H9 (cell line): ENCODE measurements around the gene DHRSX. TPM values are rescaled to one million over a fixed set of nuclear protein-coding genes. Genes with fewer than 3 reads are reported as not detected.

Source experiments
- DNase-seq: peaks from one replicate; pipeline ENCODE4 v3.0.0-alpha.2; 2017
- H2AFZ ChIP-seq: one replicate; pipeline ENCODE4 v1.6.1; 2013; ENCODE audit warnings: mild to moderate bottlenecking, low read length, control low read depth, moderate library complexity
- H2AK5ac ChIP-seq: 2 replicates; pipeline ENCODE4 v1.6.1; 2013; ENCODE audit warnings: low read length, control low read depth, mixed read lengths; ENCODE audit not compliant: insufficient read length
- H2BK120ac ChIP-seq: one replicate; pipeline ENCODE4 v1.6.1; 2013; ENCODE audit warnings: low read depth, mild to moderate bottlenecking, low read length, control low read depth, inconsistent platforms; ENCODE audit not compliant: poor library complexity, severe bottlenecking
- H2BK12ac ChIP-seq: 2 replicates; pipeline ENCODE4 v1.6.1; 2013; ENCODE audit warnings: low read length, control low read depth, mixed read lengths, low read depth; ENCODE audit not compliant: insufficient read length
- H2BK15ac ChIP-seq: 2 replicates; pipeline ENCODE4 v1.6.1; 2013; ENCODE audit warnings: low read depth, low read length, control low read depth
- H2BK20ac ChIP-seq: one replicate; pipeline ENCODE4 v1.6.1; 2013; ENCODE audit warnings: low read depth, mild to moderate bottlenecking, low read length, control low read depth, inconsistent platforms; ENCODE audit not compliant: poor library complexity, severe bottlenecking
- H2BK5ac ChIP-seq: 2 replicates; pipeline ENCODE4 v1.6.1; 2013; ENCODE audit warnings: low read length, control low read depth, mixed read lengths; ENCODE audit not compliant: insufficient read length
- H3K14ac ChIP-seq: 2 replicates; pipeline ENCODE4 v1.6.1; 2013; ENCODE audit warnings: low read length, control low read depth; ENCODE audit not compliant: insufficient read depth
- H3K18ac ChIP-seq: 2 replicates; pipeline ENCODE4 v1.6.1; 2013; ENCODE audit warnings: low read depth, mild to moderate bottlenecking, mixed read lengths, low read length, control low read depth; ENCODE audit not compliant: insufficient read length
- H3K23ac ChIP-seq: 2 replicates; pipeline ENCODE4 v1.6.1; 2013; ENCODE audit warnings: low read length, control low read depth, mixed read lengths, low read depth; ENCODE audit not compliant: insufficient read length
- H3K23me2 ChIP-seq: 2 replicates; pipeline ENCODE4 v1.6.1; 2013; ENCODE audit warnings: low read depth, mild to moderate bottlenecking, mixed read lengths, low read length, control low read depth; ENCODE audit not compliant: insufficient read length, poor library complexity, severe bottlenecking
- H3K27ac ChIP-seq: 2 replicates; pipeline ENCODE4 v1.5.1; 2013; ENCODE audit warnings: low read length, control low read depth, mixed read lengths, low read depth; ENCODE audit not compliant: insufficient read length
- H3K27me3 ChIP-seq: 2 replicates; pipeline ENCODE4 v1.6.1; 2013; ENCODE audit warnings: low read length, control low read depth, inconsistent platforms; ENCODE audit not compliant: insufficient read depth
- H3K4ac ChIP-seq: 2 replicates; pipeline ENCODE4 v1.6.1; 2013; ENCODE audit warnings: low read depth, mild to moderate bottlenecking, control low read depth, inconsistent platforms, low read length, moderate library complexity
- H3K4me1 ChIP-seq: 2 replicates; pipeline ENCODE4 v1.6.1; 2013; ENCODE audit warnings: low read length, control low read depth, inconsistent platforms; ENCODE audit not compliant: insufficient read depth
- H3K4me2 ChIP-seq: 2 replicates; pipeline ENCODE4 v1.6.1; 2013; ENCODE audit warnings: low read length, control low read depth, mixed read lengths; ENCODE audit not compliant: insufficient read length, insufficient read depth
- H3K56ac ChIP-seq: 2 replicates; pipeline ENCODE4 v1.6.1; 2013; ENCODE audit warnings: low read depth, mild to moderate bottlenecking, mixed read lengths, low read length, control low read depth; ENCODE audit not compliant: insufficient read length
- H3K79me1 ChIP-seq: 2 replicates; pipeline ENCODE4 v1.6.1; 2013; ENCODE audit warnings: low read depth, mild to moderate bottlenecking, moderate library complexity, low read length, control low read depth, inconsistent platforms; ENCODE audit not compliant: insufficient read depth, poor library complexity, severe bottlenecking
- H3K79me2 ChIP-seq: 2 replicates; pipeline ENCODE4 v1.6.1; 2013; ENCODE audit warnings: low read length, control low read depth, inconsistent platforms; ENCODE audit not compliant: insufficient read depth
- H3K9ac ChIP-seq: 2 replicates; pipeline ENCODE4 v1.6.1; 2013; ENCODE audit warnings: low read length, control low read depth, mixed read lengths; ENCODE audit not compliant: insufficient read length; ENCODE audit errors: extremely low read depth
- H3K9me3 ChIP-seq: one replicate; pipeline ENCODE4 v1.6.1; 2013; ENCODE audit warnings: low read depth, low read length, inconsistent platforms; ENCODE audit not compliant: control insufficient read depth
- H3T11ph ChIP-seq: one replicate; pipeline ENCODE4 v1.6.1; 2013; ENCODE audit warnings: mild to moderate bottlenecking, low read length, control low read depth, inconsistent platforms
- H4K20me1 ChIP-seq: one replicate; pipeline ENCODE4 v1.6.1; 2013; ENCODE audit not compliant: control insufficient read depth, insufficient read length, insufficient read depth
- H4K5ac ChIP-seq: 2 replicates; pipeline ENCODE4 v1.6.1; 2013; ENCODE audit warnings: low read depth, mild to moderate bottlenecking, mixed read lengths, low read length, control low read depth; ENCODE audit not compliant: insufficient read length
- H4K8ac ChIP-seq: replicated peaks from 2 replicates; pipeline ENCODE4 v1.6.1; 2013; ENCODE audit warnings: low read length, control low read depth, mixed read lengths, low read depth; ENCODE audit not compliant: insufficient read length
- H4K91ac ChIP-seq: 2 replicates; pipeline ENCODE4 v1.6.1; 2013; ENCODE audit warnings: low read depth, mild to moderate bottlenecking, moderate library complexity, mixed read lengths, low read length, control low read depth; ENCODE audit not compliant: insufficient read length
- H3K27ac Mint-ChIP-seq, 3 experiments: 2 replicates in 2 of 3; 3 replicates in 1 of 3; pipeline ENCODE4 v1.8.0; 2020 to 2021; ENCODE audit warnings: mixed read lengths in 3 of 3, mild to moderate bottlenecking in 1 of 3, moderate library complexity in 1 of 3
- H3K27me3 Mint-ChIP-seq: 2 replicates; pipeline ENCODE4 v1.8.0; 2021; ENCODE audit warnings: low read depth, mild to moderate bottlenecking, moderate library complexity, mixed read lengths
- H3K36me3 Mint-ChIP-seq, 3 experiments: 2 replicates in 2 of 3; 3 replicates in 1 of 3; pipeline ENCODE4 v1.8.0; 2020 to 2021; ENCODE audit warnings: low read depth in 3 of 3, mixed read lengths in 3 of 3; ENCODE audit not compliant: insufficient read depth in 1 of 3
- H3K4me1 Mint-ChIP-seq, 2 experiments: 2 replicates each; pipeline ENCODE4 v1.8.0; 2020; ENCODE audit warnings: mixed read lengths in 2 of 2
- H3K4me3 Mint-ChIP-seq, 2 experiments: 2 replicates in 1 of 2; 3 replicates in 1 of 2; pipeline ENCODE4 v1.8.0; 2020 to 2021; ENCODE audit warnings: mild to moderate bottlenecking in 2 of 2, mixed read lengths in 2 of 2, moderate library complexity in 1 of 2
- H3K9me3 Mint-ChIP-seq, 2 experiments: 2 replicates in 1 of 2; 3 replicates in 1 of 2; pipeline ENCODE4 v1.8.0; 2020; ENCODE audit warnings: mild to moderate bottlenecking in 2 of 2, mixed read lengths in 2 of 2, moderate library complexity in 1 of 2
- CTCF ChIP-seq: fragments of 200-600 bp; sonication (generic); conservative IDR thresholded peaks from 3 replicates; pipeline ENCODE4 v1.8.0; 2021; ENCODE audit warnings: antibody characterized with exemption, mild to moderate bottlenecking
- WGBS: extraction: QIAGEN DNeasy Blood & Tissue Kit; methylation state at CpG from one replicate; pipeline ENCODE4 v1.1.7; 2013; ENCODE audit warnings: missing lambda C conversion rate, low lambda C conversion rate, mixed read lengths; ENCODE audit not compliant: insufficient read length; ENCODE audit errors: extremely low coverage; 5-methylcytosine and 5-hydroxymethylcytosine counted together
- total RNA-seq: library from RNA; stranded (reverse); gene quantifications from 2 replicates; pipeline ENCODE4 v1.2.1, GENCODE V29; 2021

The DHRSX gene
- total RNA-seq, 1 experiment from 2014 or later = 44.0 TPM

DNA sequence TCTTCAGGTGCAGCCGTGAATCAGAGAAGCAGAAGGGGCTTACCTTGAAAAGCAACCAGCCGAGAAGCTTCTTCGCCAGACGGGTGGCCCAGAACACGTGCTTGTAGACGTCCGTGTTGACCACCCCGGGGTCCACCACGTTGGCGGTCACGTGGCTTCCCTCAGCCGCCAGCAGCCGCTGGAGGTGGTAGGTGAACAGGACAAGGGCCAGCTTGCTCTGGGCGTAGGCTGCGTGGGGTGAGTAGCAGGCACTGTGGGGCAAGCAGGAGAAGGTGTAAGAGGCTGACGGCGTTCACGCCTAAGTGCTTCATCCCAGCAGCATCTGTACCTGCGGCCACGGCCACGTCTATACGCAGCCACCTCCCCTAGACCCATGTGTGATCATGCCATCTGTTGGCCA lies 257.8 kb downstream of the DHRSX start:
- no peaks in the 10 kb centered on the region for H3K9me3 Mint-ChIP-seq
- Histone ChIP-seq H3K4me1 (no peaks in the 10 kb centered on the region; the same call in 1 of the 2 replicates), H4K20me1 (no peaks in the 10 kb centered on the region), H3T11ph (no peak overlapping the region), H2AK5ac (no peak overlapping the region), H2AFZ (no peak overlapping the region), H3K4ac (no peak overlapping the region), H3K79me1 (no peaks in the 10 kb centered on the region), H3K23ac (no peak overlapping the region), H2BK120ac (no peak overlapping the region), H2BK20ac (no peak overlapping the region), H3K14ac (0 out of 2 replicates have a peak overlapping the region, but pooled peaks have one; percentile 71), H3K4me2 (no peak overlapping the region), H3K9ac (no peak overlapping the region), H4K91ac (no peak overlapping the region), H3K23me2 (no peaks in the 10 kb centered on the region), H2BK15ac (no peak overlapping the region), H3K56ac (no peak overlapping the region), H2BK5ac (no peak overlapping the region), H3K27me3 (no peaks in the 10 kb centered on the region), H3K79me2 (no peaks in the 10 kb centered on the region), H3K27ac (no peak overlapping the region), H4K8ac (no peak overlapping the region), H3K9me3 (no peaks in the 10 kb centered on the region), H3K18ac (peak overlapping the region; percentile 75), H2BK12ac (peak overlapping the region; percentile 83), H4K5ac (no peak overlapping the region)
- DNase-seq = no peak
- no peak for TF ChIP-seq CTCF
- no CpG with 5 or more reads among the region's 22 CpGs for WGBS
- no peaks in the 10 kb centered on the region; the same call in 1 of the 2 replicates for H3K27me3 Mint-ChIP-seq
- H3K27ac Mint-ChIP-seq = peak overlapping the region in 2 of 3 experiments; percentile 64 to 80; a peak in 3 of 7 replicates
- H3K4me1 Mint-ChIP-seq = peaks cover 24 to 29% of the 10 kb centered on the region in 2 experiments
- H3K4me3 Mint-ChIP-seq = no peak overlapping the region
- peaks cover 10 to 22% (median 15%) of the 10 kb centered on the region in 3 experiments for H3K36me3 Mint-ChIP-seq
